Measurements from ENCODE around the gene TSC2.
"Not testable (repeated sequence)": the region's sequence is repeated elsewhere in the genome, so short reads cannot be mapped to it uniquely, and the experiment has no call there.

Gene TSC2

DNA sequence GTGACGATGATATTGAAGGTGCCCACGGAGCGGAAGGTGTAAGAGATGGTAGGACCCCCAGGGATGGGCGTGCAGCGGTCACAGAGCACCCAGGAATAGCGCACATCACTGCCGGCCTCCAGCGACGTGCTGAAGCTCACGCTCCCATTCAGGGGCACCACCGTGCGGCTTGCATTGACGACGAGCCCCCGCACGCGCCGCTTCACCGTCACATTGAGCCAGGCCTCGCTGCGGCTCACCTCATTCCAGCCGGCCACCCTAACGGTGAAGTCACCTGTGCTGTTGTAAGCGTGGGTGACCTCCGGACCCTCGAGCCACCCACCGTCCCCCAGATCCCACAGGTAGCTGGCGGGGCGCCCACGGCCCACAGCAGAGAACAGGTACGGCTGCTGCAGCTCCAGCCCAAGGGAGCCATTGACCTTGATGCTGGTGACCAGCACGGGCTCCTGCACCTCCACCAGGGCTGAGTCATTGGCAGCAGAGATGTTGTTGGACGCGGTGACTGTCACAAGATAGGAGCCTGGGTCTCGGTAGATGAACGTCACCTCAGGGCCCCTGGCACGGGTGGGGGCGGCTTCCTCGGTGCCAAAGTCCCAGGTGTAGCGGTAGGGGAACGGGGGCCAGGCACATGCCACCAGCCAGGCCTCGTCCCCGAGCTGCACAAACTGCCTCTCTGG is 62.7 kb downstream of the TSC2 start:
- DNase-seq (ENCODE audit: low read depth in 2 of 2); H3K4me3 ChIP-seq (replicated peaks in 1 of 2; ENCODE audit: low read depth in 2 of 2, low read length in 2 of 2): not testable (repeated sequence)

DNA sequence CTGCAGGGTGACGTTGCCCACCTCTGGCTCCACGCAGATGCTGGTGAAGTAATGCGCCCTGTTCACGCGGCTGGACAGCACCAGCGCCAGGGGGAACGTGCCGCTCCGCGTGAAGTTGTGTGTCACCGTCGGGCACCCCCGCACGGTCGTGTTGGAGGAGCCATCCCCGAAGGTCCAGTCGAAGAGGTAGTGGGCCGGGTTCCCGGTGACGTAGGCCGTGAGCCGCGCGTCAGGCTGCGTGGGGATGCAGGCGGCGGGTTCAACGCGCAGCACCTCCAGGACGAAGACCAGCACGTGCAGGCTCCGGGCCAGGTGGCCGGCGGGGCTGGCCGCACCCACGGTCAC is 63.2 kb downstream of the TSC2 start:
- not testable (repeated sequence) for H3K4me3 ChIP-seq (replicated peaks in 1 of 2; ENCODE audit: low read depth in 2 of 2, low read length in 2 of 2); DNase-seq (ENCODE audit: low read depth in 2 of 2)

DNA sequence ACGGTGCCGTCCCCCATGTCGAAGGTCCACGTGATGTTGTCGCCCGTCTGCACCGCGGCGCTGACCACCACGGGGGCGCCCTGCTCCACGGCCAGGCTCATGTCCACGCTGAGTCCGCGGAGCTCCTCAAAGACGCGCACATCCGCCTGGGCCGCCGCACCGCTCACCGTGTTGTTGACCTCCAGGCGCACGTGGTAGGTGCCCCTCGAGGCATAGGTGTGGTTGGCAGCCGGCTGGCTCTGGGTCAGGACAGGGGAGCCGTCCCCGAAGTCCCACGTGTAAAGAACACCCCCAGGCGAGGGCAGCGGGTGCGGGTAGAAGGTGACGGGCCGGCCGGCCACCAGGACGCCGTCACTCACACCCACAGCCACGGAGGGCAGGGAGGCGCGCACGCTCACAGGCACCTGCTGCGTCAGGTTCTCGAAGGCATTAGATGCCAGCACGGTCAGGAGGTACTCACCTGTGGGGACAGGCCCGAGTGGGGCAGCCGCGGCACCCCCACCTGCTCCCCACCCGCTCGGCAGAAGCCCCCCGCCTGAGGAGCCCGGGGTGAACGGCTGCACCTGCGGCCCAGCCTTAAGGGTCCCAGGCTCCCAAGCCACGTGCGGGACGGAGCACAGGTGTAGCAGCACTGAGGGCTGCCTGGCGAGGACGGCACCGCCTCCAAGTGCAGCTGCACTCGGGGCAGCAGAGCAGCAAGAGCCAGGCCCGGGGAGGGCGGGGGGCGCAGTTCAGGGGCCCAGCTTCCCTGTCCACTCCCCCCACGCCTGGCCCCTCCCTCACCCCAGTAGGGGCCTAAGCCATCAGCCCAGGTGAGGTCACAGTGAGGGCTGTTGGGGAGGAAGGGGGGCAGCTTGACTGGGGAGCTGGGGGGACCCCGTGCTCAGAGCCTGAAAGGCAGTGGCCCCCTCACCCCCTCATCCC is 63.9 kb downstream of the TSC2 start:
- not testable (repeated sequence) for DNase-seq (ENCODE audit: low read depth in 2 of 2); H3K4me3 ChIP-seq (replicated peaks in 1 of 2; ENCODE audit: low read depth in 2 of 2, low read length in 2 of 2)

DNA sequence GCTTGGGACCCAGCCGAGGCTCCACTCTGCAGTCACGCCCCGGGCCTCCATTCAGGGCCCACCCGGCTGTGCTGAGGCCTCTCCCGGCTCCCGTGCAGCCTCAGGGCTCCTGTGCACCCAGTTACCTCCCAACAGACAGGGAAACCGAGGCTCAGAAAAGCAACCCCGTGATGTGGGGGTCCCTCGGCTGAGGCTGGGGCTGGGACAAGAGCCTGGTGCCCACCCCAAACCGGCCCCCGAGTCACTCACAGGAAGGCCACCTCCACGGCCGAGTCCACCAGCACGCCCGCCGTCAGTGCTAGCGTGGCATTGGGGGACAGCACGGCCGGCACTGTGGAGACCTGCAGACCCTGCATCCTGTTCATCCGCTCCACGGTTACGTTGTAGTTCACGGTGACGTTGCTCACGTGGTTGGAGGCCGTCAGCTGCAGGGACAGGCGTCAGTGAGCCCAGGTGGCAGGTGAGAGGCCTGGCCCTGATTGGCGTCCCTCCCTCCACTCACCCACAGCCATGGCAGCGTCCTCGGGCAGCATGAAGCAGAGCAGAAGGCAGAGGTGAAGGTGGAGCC is 64.8 kb downstream of the TSC2 start:
- not testable (repeated sequence) for H3K4me3 ChIP-seq (replicated peaks in 1 of 2; ENCODE audit: low read depth in 2 of 2, low read length in 2 of 2); DNase-seq (ENCODE audit: low read depth in 2 of 2)

DNA sequence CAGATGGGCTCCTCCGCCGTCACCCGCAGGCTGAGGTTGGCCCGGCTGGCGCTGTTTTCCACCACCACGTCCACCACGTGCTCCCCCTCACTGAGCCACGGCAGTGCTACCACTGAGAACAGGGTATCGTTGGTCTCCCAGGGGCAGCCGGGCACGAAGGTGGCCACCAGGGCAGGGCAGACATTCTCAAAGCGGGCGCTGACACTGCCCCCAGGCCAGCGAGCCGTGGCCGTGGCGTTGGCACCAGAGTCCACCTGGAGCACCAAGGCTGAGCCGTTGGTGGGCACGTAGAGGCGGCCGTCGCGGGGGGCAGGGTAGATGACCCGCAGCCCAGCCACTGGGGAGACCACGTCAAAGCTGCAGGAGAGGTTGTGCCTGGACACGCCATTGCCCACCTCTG is 66.4 kb downstream of the TSC2 start:
- DNase-seq (ENCODE audit: low read depth in 2 of 2); H3K4me3 ChIP-seq (replicated peaks in 1 of 2; ENCODE audit: low read depth in 2 of 2, low read length in 2 of 2): not testable (repeated sequence)

DNA sequence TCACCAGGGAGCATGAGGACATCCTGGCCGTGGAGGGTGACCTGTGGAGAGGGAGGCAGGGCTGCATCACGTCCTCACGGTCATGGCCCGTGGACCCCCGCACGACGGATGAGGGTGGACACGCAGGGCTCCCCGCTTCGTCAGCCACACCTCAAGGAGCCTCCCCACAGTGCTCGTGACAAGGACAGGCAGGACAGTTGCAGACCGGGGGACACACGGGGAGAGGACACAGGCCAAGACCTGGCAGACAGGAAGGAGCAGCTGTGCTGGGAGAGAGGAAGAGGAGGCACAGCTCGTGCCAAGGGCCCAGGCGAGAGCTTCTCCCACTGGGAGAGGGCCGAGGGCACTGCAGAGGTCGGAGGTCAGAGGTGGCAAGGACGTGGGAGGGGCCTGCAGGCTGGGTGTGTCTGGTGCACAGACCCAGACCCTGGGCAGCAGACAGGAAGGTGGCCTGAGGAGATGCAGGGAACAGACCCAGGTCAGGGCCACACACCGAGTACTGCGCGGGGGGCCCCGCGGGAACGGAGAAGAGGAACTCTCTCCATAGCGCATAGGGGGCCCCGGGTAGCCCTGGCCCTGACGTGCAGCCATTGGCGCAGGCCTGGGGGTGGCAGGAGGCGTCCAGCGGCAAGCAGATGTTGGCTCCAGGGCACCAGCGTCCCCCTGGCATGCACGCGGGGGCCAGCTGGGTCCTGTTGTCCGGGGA is 67.3 kb downstream of the TSC2 start:
- DNase-seq (ENCODE audit: low read depth in 2 of 2); H3K4me3 ChIP-seq (replicated peaks in 1 of 2; ENCODE audit: low read depth in 2 of 2, low read length in 2 of 2): not testable (repeated sequence)

DNA sequence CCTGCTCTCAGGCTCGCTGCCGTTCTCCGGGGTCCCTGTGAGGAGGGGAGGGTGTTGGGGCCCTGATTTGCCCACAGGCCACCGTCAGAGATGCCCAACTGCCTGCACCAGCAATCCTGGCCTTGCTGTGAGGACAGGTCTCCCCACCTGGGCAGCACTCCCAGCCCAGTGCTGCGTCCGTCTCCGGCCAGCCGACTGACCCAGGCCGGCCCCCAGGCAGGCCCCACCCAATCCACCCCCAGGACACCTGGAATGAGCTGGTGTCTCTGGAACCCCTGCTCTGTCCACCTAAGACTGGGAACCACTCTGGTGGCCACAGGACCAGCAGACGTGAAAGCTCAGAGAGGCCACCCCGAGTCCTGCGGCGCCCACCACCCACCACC is 67.8 kb downstream of the TSC2 start:
- TF ChIP-seq, protein P1, sequence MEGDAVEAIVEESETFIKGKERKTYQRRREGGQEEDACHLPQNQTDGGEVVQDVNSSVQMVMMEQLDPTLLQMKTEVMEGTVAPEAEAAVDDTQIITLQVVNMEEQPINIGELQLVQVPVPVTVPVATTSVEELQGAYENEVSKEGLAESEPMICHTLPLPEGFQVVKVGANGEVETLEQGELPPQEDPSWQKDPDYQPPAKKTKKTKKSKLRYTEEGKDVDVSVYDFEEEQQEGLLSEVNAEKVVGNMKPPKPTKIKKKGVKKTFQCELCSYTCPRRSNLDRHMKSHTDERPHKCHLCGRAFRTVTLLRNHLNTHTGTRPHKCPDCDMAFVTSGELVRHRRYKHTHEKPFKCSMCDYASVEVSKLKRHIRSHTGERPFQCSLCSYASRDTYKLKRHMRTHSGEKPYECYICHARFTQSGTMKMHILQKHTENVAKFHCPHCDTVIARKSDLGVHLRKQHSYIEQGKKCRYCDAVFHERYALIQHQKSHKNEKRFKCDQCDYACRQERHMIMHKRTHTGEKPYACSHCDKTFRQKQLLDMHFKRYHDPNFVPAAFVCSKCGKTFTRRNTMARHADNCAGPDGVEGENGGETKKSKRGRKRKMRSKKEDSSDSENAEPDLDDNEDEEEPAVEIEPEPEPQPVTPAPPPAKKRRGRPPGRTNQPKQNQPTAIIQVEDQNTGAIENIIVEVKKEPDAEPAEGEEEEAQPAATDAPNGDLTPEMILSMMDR (IDR thresholded peaks at IDR 0.05; ENCODE audit: low read depth, low read length), result no peak
- no peak overlapping the region for H3K4me3 ChIP-seq (replicated peaks in 1 of 2; ENCODE audit: low read depth in 2 of 2, low read length in 2 of 2)
- DNase-seq (ENCODE audit: low read depth in 2 of 2), result no peak

DNA sequence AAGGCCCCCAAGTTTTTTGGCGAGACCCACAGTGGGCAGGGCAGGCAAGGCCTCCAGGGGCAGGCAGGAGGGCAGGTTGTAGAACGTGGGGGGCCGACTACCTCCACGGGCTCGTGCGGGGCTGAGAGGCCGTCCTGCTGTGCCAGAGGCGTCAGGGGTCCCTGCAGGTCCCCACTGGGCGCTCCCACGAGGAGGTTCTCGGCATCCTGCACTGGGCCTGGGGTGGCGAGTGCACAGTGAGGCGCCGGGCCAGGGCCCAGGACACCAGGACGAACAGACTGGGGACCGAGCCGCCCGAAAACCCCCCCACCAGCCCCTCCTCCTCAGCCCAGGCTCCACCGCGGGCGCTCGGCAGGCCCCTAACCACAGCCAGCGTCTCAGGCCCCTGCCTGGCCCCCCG is 68.6 kb downstream of the TSC2 start:
- DNase-seq (ENCODE audit: low read depth in 2 of 2); H3K4me3 ChIP-seq (replicated peaks in 1 of 2; ENCODE audit: low read depth in 2 of 2, low read length in 2 of 2): not testable (repeated sequence)

DNA sequence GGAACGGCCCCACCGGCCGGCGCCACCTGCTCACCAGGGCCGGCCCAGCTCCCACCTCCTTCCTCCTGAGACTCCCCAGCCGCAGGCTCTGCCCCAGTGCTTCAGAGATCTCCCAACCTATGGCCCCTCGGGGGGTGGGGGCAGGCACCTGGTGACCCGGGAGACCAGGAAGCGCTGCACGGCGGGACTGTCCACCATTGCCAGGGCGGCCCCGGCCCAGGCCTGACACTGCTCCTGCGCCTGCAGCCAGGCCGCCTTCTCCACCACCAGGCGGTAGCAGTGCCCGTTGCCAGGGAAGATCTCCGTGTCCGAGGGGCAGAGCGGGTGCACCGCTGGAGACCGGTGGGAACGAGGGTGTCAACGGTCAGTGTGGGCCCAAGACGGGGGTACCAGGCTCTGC is 69.6 kb downstream of the TSC2 start:
- not testable (repeated sequence) for H3K4me3 ChIP-seq (replicated peaks in 1 of 2; ENCODE audit: low read depth in 2 of 2, low read length in 2 of 2); DNase-seq (ENCODE audit: low read depth in 2 of 2)

DNA sequence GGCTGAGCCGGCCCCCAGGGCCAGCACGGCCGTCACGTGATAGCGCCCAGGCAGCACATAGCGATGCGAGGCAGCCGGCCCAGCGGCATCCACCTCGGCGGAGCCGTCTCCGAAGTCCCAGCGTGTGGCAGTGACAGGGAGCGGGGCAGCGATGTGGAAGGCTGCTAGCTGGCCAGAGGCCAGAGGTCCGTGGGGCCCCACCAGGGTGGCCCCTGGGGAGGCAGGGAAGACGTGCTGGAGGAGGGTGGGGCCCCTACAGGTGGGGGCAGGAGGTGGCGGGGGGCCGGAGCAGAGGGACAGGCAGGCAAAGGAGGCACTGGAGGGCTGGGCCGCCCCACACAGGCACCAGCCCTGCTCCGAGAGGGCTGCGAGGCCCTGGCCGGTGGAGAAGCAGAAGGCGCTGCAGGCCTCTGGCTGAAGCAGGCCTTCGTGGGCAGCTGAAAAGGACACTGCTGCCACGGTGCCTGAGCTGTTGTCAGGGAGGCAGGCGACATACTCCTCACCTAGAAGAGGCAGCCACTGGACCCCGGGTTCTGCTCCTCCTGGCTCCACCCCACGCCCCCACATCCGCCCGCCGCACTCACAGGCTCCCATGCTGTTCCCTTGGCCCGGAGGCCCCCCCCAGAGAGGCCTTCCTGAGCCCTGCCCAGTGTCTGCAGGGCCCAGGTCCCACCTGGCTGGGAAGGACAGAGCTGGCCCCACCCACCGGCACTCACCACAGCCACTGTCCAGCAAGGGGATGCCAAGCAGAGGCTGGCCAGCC is 70.4 kb downstream of the TSC2 start:
- not testable (repeated sequence) for H3K4me3 ChIP-seq (replicated peaks in 1 of 2; ENCODE audit: low read depth in 2 of 2, low read length in 2 of 2); DNase-seq (ENCODE audit: low read depth in 2 of 2)

DNA sequence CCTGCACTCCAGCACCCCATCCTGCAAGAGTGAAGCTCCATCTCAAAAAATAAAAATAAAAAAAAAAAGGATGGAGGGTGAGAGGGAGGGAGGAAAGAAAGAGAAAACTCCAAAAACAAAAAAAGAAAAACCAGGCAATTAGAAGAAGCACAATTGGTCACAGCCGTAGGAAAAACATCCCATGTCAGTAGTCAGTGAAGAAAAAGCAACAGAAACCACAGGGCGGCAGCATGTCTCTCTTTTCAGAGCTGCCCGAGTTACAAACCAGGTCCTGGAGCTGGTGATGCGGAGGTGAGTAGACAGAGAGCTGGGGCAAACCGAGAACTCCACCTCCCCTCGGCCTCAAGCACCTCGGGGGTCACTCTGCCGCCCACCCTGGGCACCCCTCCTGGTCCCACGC is 73.5 kb downstream of the TSC2 start:
- TF ChIP-seq, protein P1 (IDR thresholded peaks at IDR 0.05; ENCODE audit: low read depth, low read length), result peak; percentile 36
- not testable (repeated sequence) for H3K4me3 ChIP-seq (replicated peaks in 1 of 2; ENCODE audit: low read depth in 2 of 2, low read length in 2 of 2)
- peak; percentile 42 to 66 for DNase-seq (ENCODE audit: low read depth in 2 of 2)
